Thyroid gland (tissue), 4 donors: ENCODE data around the gene PPP1R11.

Experiments
- CTCF ChIP-seq, 6 experiments: fragments of 200-600 bp in 3 of 6; fragments of 450-650 bp in 3 of 6; sonication (generic) in 3 of 6; IDR thresholded peaks; one replicate each; pipeline ENCODE4 v1.5.1; 2016 to 2019; ENCODE audit warnings: antibody characterized with exemption in 6 of 6, mild to moderate bottlenecking in 2 of 6, inconsistent platforms in 1 of 6, moderate library complexity in 1 of 6
- POLR2A ChIP-seq, 2 donors: fragments of 450-650 bp; IDR thresholded peaks; one replicate each; pipeline ENCODE4 v1.6.1; 2017; ENCODE audit warnings: antibody characterized with exemption in 2 of 2, mild to moderate bottlenecking in 2 of 2, moderate library complexity in 1 of 2

GRCh38 chr6:30102414-30102969, 35.5 kb downstream of the PPP1R11 start:
- TF ChIP-seq CTCF (IDR thresholded peaks at IDR 0.05), result no peak
- TF ChIP-seq POLR2A (IDR thresholded peaks at IDR 0.05), result no peak
